Measurements from ENCODE around the gene MESD.
"Not testable (repeated sequence)": the region's sequence is repeated elsewhere in the genome, so short reads cannot be mapped to it uniquely, and the experiment has no call there.

MESD gene

DNA sequence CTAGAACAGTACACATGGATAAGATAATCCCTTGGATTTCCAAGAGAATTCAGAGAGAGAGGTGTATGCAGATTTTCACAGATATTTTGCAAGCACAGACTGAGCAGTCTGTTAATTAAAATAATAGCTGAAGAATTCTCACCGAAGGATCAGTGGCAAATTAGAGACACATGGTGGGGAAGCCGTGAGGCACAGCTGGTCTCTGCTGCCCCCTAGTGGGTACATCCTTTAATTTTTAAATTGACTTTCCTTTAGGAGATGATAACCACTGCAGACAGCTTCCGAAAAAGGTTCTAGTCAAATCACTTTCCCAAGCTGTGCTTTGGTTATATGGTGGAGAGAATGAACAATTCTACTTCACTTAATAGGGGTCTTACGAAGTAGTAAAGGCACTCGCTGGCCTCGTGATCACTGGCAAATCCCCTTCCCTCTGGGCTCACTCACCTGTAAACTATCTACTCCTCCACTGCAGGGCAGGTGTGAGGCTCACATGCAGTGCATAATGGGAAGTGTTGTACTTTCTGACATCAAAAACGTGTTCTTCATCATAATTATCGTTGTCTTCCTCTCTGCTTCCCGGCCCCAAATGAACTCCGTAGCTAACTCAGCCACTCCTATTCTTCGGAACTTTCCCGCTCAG lies 19.5 kb downstream of the MESD start:
- H3K4me3 ChIP-seq (ENCODE audit: low read depth, low read length): no peak overlapping the region
- no peak for DNase-seq (ENCODE audit: low read depth)

DNA sequence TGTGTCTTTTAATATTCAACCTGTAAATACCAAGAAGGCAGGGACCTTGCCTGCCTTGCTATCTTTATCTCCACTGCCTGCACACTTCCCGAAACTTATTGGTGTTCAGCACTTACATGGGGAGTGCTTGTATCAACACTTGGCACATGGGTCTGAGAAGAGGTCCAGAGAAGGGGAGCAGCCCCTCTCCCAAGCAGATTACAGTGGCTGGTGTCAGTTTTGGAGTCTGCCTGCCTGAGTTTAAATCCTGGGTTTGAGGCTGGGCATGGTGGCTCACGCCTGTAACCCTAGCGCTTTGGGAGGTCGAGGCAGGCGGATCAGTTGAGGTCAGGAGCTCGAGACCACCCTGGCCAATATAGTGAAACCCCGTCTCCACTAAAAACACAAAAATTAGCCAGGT lies 20.3 kb downstream of the MESD start:
- no peak for DNase-seq (ENCODE audit: low read depth)
- H3K4me3 ChIP-seq (ENCODE audit: low read depth, low read length): no peak overlapping the region

DNA sequence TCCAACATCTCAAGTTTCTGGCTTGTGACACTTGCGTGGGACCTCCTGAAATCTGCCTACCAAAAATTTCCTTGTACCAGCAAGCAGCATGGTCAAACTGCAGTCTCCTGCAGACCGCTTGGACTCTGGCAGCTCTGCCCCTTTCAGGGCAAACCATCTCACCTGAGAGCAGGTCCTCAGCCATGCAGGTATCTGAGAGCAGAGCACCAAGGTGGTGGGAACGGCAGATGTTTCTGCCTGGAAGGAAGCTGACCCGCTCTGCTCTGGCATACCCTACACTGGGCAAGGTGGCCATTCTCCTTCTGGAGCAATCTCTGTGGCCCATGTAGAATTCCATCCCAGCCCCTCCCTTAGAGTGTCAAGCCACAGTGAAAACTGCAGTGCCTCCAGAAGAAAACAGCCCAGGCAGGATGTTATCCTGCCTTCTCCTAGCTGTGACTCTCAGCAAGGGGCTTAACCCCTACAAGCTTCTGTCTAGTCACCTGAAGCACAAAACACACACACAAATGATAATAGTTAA lies 21.6 kb downstream of the MESD start:
- DNase-seq (ENCODE audit: low read depth): no peak
- no peak overlapping the region for H3K4me3 ChIP-seq (ENCODE audit: low read depth, low read length)

- DNase-seq (ENCODE audit: low read depth): peak; percentile 31
- no peak overlapping the region for H3K4me3 ChIP-seq (ENCODE audit: low read depth, low read length)
Observed at GRCh38 chr15:80967451-80967850, 22.2 kb downstream of the MESD start.

GRCh38 chr15:80966431-80967197 lies 23.0 kb downstream of the MESD start:
- DNase-seq (ENCODE audit: low read depth): no peak
- no peak overlapping the region for H3K4me3 ChIP-seq (ENCODE audit: low read depth, low read length)

GRCh38 chr15:80965454-80965853 lies 24.2 kb downstream of the MESD start:
- DNase-seq (ENCODE audit: low read depth); H3K4me3 ChIP-seq (ENCODE audit: low read depth, low read length): not testable (repeated sequence)

- DNase-seq (ENCODE audit: low read depth): no peak
- no peak overlapping the region for H3K4me3 ChIP-seq (ENCODE audit: low read depth, low read length)
Observed at GRCh38 chr15:80958818-80959495, 30.7 kb downstream of the MESD start.

- H3K4me3 ChIP-seq (ENCODE audit: low read depth, low read length): no peak overlapping the region
- DNase-seq (ENCODE audit: low read depth): no peak
Observed at GRCh38 chr15:80957976-80958375, 31.6 kb downstream of the MESD start.

- no peak overlapping the region for H3K4me3 ChIP-seq (ENCODE audit: low read depth, low read length)
- DNase-seq (ENCODE audit: low read depth): no peak
Observed at GRCh38 chr15:80957556-80957955, 32.1 kb downstream of the MESD start.

DNA sequence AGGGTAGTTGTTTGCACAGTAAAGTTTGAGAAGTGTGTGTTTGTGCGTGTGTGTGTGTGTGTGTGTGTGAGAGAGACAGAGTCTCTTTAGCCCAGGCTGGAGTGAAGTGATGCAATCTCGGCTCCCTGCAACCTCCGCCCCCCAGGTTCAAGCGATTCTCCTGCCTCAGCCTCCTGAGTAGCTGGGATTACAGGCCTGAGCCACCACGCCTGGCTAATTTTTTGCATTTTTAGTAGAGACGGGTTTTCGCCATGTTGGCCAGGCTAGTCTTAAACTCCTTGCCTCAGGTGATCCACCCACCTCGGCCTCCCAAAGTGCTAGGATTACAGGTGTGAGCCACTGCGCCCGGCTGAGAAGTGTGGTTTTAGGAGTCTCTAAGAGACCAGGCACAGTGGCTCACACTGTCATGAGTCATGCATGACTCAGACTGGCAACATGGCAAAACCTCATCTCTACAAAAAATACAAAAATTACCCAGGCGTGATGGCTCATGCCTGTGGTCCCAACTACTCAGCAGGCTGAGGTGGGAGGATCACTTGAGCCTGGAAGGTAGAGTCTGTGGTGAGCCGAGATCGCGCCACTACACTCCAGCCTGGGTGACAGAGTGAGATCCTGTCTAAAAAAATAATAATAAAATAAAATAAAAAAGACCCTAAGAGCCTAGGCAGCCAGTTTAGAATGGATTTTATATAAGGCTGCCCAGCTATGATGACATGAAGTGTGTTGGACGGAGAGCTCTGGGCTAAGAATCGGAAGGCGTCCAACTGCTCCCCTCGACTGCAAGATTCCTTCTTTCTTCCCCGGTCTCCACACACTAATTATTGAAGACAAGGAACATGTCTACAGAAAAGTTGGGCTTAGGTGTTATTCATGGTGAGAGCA lies 33.8 kb downstream of the MESD start:
- DNase-seq (ENCODE audit: low read depth): peak; percentile 67
- not testable (repeated sequence) for H3K4me3 ChIP-seq (ENCODE audit: low read depth, low read length)

DNA sequence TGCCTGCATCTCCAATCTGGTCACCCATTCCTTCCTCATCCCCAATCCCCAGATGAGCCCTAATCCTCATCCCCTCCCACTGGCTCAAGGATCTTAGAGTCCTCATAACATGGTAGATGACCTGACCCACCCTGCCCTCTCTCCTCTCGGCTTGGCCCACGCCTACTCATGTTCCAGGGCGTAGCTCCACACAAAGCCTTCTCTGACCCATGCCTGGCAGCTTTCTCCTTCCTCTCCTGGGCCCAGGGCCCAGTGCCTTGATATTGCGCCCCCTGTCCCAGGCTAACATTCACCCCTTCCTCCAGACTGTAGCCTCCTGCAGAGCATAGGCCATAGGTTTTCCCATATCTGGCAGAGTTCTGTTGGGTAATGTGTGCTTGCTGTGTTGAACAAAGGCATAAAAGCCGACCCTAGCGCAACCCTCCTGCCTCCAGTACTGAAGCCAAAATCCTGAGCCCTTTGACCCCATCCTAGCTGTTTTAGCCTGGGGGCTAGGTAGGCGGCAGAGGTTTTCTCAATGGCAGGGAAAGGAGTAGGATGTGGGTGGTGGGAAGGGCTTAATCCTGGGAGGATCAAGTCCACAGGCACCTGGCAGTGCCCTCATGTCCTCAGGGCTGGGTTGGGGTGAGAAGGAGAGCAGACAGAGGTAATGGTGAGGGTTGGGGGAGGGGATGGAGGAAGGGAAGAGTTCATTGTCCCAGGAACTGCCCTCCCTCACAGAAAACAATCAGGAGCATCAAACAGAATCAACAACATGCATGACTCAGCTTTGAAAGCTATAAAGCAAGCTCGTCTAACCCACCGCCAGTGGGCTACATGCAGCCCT lies 35.5 kb downstream of the MESD start:
- DNase-seq (ENCODE audit: low read depth): no peak
- no peak overlapping the region for H3K4me3 ChIP-seq (ENCODE audit: low read depth, low read length)

- H3K4me3 ChIP-seq (ENCODE audit: low read depth, low read length): no peak overlapping the region
- DNase-seq (ENCODE audit: low read depth): no peak
Observed at GRCh38 chr15:80953001-80953952, 36.3 kb downstream of the MESD start.

DNA sequence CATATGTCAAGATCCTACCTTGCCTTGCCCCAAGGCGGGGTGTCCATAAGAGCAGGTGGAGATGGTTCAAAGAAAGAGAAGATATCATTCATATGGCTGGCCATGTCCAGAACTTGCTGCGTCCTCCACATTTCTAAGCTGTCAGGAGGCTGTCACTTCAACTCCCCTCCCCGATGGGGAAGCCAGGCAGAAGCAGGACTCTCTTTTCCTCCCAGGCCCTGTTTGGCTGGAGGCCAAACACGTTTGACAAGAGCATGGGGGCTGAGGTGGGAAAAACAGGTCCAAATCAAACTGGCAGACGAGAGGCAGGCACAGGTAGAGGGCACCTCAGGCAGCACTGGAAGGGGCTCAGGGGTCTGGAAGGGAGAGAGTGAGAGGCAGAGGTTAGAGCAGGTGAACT lies 37.7 kb downstream of the MESD start:
- DNase-seq (ENCODE audit: low read depth): no peak
- H3K4me3 ChIP-seq (ENCODE audit: low read depth, low read length): no peak overlapping the region

DNA sequence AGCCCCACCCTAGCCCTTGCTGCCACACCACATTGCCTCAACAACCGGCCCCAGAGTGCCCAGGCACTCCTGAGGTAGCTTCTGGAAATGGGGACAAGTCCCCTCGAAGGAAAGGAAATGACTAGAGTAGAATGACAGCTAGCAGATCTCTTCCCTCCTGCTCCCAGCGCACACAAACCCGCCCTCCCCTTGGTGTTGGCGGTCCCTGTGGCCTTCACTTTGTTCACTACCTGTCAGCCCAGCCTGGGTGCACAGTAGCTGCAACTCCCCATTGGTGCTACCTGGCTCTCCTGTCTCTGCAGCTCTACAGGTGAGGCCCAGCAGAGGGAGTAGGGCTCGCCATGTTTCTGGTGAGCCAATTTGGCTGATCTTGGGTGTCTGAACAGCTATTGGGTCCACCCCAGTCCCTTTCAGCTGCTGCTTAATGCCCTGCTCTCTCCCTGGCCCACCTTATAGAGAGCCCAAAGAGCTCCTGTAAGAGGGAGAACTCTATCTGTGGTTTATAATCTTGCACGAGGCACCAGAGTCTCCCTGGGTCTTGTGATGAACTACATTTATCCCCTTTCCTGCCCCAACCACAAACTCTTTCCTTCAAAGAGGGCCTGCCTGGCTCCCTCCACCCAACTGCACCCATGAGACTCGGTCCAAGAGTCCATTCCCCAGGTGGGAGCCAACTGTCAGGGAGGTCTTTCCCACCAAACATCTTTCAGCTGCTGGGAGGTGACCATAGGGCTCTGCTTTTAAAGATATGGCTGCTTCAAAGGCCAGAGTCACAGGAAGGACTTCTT lies 39.1 kb downstream of the MESD start:
- DNase-seq (ENCODE audit: low read depth): no peak
- no peak overlapping the region for H3K4me3 ChIP-seq (ENCODE audit: low read depth, low read length)

GRCh38 chr15:80949756-80950155 lies 39.9 kb downstream of the MESD start:
- no peak overlapping the region for H3K4me3 ChIP-seq (ENCODE audit: low read depth, low read length)
- DNase-seq (ENCODE audit: low read depth): no peak

DNA sequence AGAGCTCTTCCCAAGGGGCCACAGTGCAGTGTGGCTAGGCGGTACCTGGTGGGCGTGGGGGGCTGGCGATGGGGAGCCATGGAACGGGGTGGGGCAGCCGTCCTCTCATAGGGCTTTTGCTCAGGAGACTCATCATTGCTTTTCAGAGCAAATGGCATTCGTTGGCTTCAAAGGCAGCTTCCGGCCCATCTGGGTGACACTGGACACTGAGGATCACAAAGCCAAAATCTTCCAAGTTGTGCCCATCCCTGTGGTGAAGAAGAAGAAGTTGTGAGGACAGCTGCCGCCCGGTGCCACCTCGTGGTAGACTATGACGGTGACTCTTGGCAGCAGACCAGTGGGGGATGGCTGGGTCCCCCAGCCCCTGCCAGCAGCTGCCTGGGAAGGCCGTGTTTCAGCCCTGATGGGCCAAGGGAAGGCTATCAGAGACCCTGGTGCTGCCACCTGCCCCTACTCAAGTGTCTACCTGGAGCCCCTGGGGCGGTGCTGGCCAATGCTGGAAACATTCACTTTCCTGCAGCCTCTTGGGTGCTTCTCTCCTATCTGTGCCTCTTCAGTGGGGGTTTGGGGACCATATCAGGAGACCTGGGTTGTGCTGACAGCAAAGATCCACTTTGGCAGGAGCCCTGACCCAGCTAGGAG lies 40.8 kb downstream of the MESD start:
- DNase-seq (ENCODE audit: low read depth): no peak
- H3K4me3 ChIP-seq (ENCODE audit: low read depth, low read length): no peak overlapping the region

Data from skeletal muscle cell (primary cell).